HepG2 (cell line): ENCODE results near the gene STX12. TPM values are rescaled to one million over a fixed set of nuclear protein-coding genes. Genes with fewer than 3 reads are reported as not detected.

Source experiments
- ARID5B ChIP-seq: IDR thresholded peaks from 2 replicates; pipeline ENCODE4 v1.4.0; 2020; ENCODE audit warnings: mild to moderate bottlenecking, missing genetic modification reagents
- BORCS8-MEF2B ChIP-seq: sonication (generic); formaldehyde crosslinking; IDR thresholded peaks from 2 replicates; pipeline ENCODE4 v1.8.0; 2022; ENCODE audit warnings: mild to moderate bottlenecking, missing genetic modification reagents
- KLF13 ChIP-seq: sonication (generic); formaldehyde crosslinking; IDR thresholded peaks from 2 replicates; pipeline ENCODE4 v1.4.0; 2020; ENCODE audit warnings: mild to moderate bottlenecking, missing genetic modification reagents
- MAX ChIP-seq: IDR thresholded peaks from 2 replicates; pipeline ENCODE4 v1.6.1; 2012; ENCODE audit warnings: inconsistent platforms
- SSRP1 ChIP-seq: IDR thresholded peaks from 2 replicates; pipeline ENCODE4 v1.6.1; 2016; ENCODE audit warnings: control low read depth
- ZFX ChIP-seq: sonication (generic); formaldehyde crosslinking; IDR thresholded peaks from 2 replicates; pipeline ENCODE4 v1.4.0; 2020; ENCODE audit warnings: mild to moderate bottlenecking, low read depth, missing genetic modification reagents, moderate library complexity
- ZNF501 ChIP-seq: sonication (generic); formaldehyde crosslinking; IDR thresholded peaks from 2 replicates; pipeline ENCODE4 v1.5.1; 2020; ENCODE audit warnings: mild to moderate bottlenecking, moderate library complexity, missing genetic modification reagents
- polyA plus RNA-seq, 8 experiments: library from polyadenylated mRNA; depleted of rRNA in 3 of 8; stranded (reverse) in 7 of 8; unstranded in 1 of 8; fragments of >200 nt; fragmentation: Illumina TruSeq in 4 of 8; extraction: Trizol in 4 of 8; gene quantifications; 2 replicates each; pipeline versions ENCODE4 v1.2.1 to v1.2.3, GENCODE V29; 2011 to 2016; ENCODE audit warnings: low read depth in 4 of 8, missing spikeins in 1 of 8, mixed read lengths in 1 of 8; ENCODE audit not compliant: insufficient read depth in 1 of 8
- total RNA-seq, 5 experiments: library from RNA; depleted of rRNA; stranded (reverse); fragments of >200 nt; fragmentation: Illumina TruSeq; extraction: Trizol; gene quantifications; 2 replicates each; pipeline ENCODE4 v1.2.3, GENCODE V29; 2016; ENCODE audit warnings: low read depth in 1 of 5
- TF ChIP-seq, protein P1 (sequence below): sonication (generic); formaldehyde crosslinking; IDR thresholded peaks from 2 replicates; pipeline ENCODE4 v1.4.0; 2020; ENCODE audit warnings: mild to moderate bottlenecking, missing genetic modification reagents
- TF ChIP-seq, protein P2 (sequence below): sonication (generic); formaldehyde crosslinking; IDR thresholded peaks from 2 replicates; pipeline ENCODE4 v1.4.0; 2020; ENCODE audit warnings: missing genetic modification reagents, borderline replicate concordance
- TF ChIP-seq, protein P3 (sequence below): sonication (generic); formaldehyde crosslinking; IDR thresholded peaks from 2 replicates; pipeline ENCODE4 v1.4.0; 2020; ENCODE audit warnings: low read depth, mild to moderate bottlenecking, missing genetic modification reagents

STX12 gene
- total and polyA plus RNA-seq, 2 of the 13 experiments (the other 11 are each of a cell fraction or from before 2014, with no cell fraction given): 9.0 to 19.7 TPM

- TF ChIP-seq, protein P1, sequence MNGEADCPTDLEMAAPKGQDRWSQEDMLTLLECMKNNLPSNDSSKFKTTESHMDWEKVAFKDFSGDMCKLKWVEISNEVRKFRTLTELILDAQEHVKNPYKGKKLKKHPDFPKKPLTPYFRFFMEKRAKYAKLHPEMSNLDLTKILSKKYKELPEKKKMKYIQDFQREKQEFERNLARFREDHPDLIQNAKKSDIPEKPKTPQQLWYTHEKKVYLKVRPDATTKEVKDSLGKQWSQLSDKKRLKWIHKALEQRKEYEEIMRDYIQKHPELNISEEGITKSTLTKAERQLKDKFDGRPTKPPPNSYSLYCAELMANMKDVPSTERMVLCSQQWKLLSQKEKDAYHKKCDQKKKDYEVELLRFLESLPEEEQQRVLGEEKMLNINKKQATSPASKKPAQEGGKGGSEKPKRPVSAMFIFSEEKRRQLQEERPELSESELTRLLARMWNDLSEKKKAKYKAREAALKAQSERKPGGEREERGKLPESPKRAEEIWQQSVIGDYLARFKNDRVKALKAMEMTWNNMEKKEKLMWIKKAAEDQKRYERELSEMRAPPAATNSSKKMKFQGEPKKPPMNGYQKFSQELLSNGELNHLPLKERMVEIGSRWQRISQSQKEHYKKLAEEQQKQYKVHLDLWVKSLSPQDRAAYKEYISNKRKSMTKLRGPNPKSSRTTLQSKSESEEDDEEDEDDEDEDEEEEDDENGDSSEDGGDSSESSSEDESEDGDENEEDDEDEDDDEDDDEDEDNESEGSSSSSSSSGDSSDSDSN (CRISPR knock-in tag): peak; percentile 48; the same call in 1 of the 2 replicates
- no peak for TF ChIP-seq KLF13 (CRISPR knock-in tag)
- 0 out of 2 replicates have a peak, but pooled peaks have one; percentile 29 for TF ChIP-seq BORCS8-MEF2B
- TF ChIP-seq ZFX: peak; percentile 50; the same call in 1 of the 2 replicates
- TF ChIP-seq, protein P2, sequence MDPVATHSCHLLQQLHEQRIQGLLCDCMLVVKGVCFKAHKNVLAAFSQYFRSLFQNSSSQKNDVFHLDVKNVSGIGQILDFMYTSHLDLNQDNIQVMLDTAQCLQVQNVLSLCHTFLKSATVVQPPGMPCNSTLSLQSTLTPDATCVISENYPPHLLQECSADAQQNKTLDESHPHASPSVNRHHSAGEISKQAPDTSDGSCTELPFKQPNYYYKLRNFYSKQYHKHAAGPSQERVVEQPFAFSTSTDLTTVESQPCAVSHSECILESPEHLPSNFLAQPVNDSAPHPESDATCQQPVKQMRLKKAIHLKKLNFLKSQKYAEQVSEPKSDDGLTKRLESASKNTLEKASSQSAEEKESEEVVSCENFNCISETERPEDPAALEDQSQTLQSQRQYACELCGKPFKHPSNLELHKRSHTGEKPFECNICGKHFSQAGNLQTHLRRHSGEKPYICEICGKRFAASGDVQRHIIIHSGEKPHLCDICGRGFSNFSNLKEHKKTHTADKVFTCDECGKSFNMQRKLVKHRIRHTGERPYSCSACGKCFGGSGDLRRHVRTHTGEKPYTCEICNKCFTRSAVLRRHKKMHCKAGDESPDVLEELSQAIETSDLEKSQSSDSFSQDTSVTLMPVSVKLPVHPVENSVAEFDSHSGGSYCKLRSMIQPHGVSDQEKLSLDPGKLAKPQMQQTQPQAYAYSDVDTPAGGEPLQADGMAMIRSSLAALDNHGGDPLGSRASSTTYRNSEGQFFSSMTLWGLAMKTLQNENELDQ: no peak
- TF ChIP-seq, protein P3, sequence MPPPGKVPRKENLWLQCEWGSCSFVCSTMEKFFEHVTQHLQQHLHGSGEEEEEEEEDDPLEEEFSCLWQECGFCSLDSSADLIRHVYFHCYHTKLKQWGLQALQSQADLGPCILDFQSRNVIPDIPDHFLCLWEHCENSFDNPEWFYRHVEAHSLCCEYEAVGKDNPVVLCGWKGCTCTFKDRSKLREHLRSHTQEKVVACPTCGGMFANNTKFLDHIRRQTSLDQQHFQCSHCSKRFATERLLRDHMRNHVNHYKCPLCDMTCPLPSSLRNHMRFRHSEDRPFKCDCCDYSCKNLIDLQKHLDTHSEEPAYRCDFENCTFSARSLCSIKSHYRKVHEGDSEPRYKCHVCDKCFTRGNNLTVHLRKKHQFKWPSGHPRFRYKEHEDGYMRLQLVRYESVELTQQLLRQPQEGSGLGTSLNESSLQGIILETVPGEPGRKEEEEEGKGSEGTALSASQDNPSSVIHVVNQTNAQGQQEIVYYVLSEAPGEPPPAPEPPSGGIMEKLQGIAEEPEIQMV: 0 out of 2 replicates have a peak, but pooled peaks have one; percentile 28
- TF ChIP-seq MAX: peak; percentile 46
- no peak for TF ChIP-seq SSRP1 (CRISPR knock-in tag)
- no peak for TF ChIP-seq ARID5B (CRISPR knock-in tag)
- peak; percentile 56; the same call in 1 of the 2 replicates for TF ChIP-seq ZNF501 (CRISPR knock-in tag)
These were observed 86.0 kb downstream of the STX12 start (continued) for GRCh38 chr1:27858949-27859576.
